Suprapubic skin (tissue), 4 donors: ENCODE results near the gene IFNA21. TPM values are rescaled to one million over a fixed set of nuclear protein-coding genes. Genes with fewer than 3 reads are reported as not detected.

Experiments
- DNase-seq, 2 donors: peaks; one replicate each; pipeline ENCODE4 v3.0.0-alpha.2; 2019; ENCODE audit warnings: low spot score in 2 of 2
- H3K27ac ChIP-seq: fragments of 200-600 bp; sonication (generic); one replicate; pipeline ENCODE4 v1.5.1; 2019
- H3K27me3 ChIP-seq: fragments of 200-600 bp; sonication (generic); one replicate; pipeline ENCODE4 v1.5.1; 2019
- H3K36me3 ChIP-seq: fragments of 200-600 bp; sonication (generic); one replicate; pipeline ENCODE4 v1.5.1; 2019
- H3K4me1 ChIP-seq: fragments of 200-600 bp; sonication (generic); one replicate; pipeline ENCODE4 v1.5.1; 2019
- H3K4me3 ChIP-seq: fragments of 200-600 bp; sonication (generic); one replicate; pipeline ENCODE4 v1.5.1; 2019; ENCODE audit warnings: mild to moderate bottlenecking
- H3K9me3 ChIP-seq: fragments of 200-600 bp; sonication (generic); one replicate; pipeline ENCODE4 v1.5.1; 2019
- EP300 ChIP-seq: sonication (generic); formaldehyde crosslinking; IDR thresholded peaks from one replicate; pipeline ENCODE4 v1.6.1; 2017; ENCODE audit warnings: antibody characterized with exemption
- POLR2A ChIP-seq, 2 donors: fragments of 450-650 bp; IDR thresholded peaks; one replicate each; pipeline ENCODE4 v1.6.1; 2017; ENCODE audit warnings: antibody characterized with exemption in 2 of 2, mild to moderate bottlenecking in 2 of 2, moderate library complexity in 2 of 2
- POLR2AphosphoS5 ChIP-seq, 3 donors: sonication (generic); formaldehyde crosslinking; IDR thresholded peaks; one replicate each; pipeline ENCODE4 v1.6.1; 2017; ENCODE audit warnings: antibody characterized with exemption in 3 of 3
- WGBS: methylation state at CpG from one replicate; pipeline ENCODE4 v1.1.5; 2018; 5-methylcytosine and 5-hydroxymethylcytosine counted together
- total RNA-seq, 4 donors: library from RNA; depleted of rRNA; stranded (reverse); fragments of >200 nt; gene quantifications; one replicate each; pipeline ENCODE4 v1.1.0, GENCODE V29; 2016
- TF ChIP-seq, protein P1 (sequence below), 2 donors: fragments of 200-600 bp in 1 of 2; fragments of 450-650 bp in 1 of 2; sonication (generic) in 1 of 2; IDR thresholded peaks; one replicate each; pipeline ENCODE4 v1.5.1; 2016 to 2019; ENCODE audit warnings: antibody characterized with exemption in 2 of 2, mild to moderate bottlenecking in 1 of 2, moderate library complexity in 1 of 2

The IFNA21 gene
- total RNA-seq, 4 donors from 2014 or later = not detected

DNA sequence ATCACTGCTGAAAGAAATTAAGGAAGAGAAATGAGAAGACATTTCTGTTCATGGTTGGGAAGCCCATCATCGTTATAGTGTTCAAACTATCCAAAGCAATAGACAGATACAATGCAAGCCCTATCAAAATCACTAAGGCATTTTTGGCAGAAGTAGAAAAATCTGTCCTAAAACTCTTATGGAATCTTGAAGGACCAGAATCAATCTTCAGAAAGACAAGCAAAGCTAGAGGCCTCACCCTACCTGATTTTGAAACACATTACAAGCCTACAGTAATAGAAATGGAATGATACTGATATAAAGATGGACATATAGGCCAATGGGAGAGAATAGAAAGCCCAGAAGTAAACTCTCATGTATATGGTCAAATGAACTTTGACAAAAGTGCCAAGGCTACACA lies 4.9 kb upstream of the IFNA21 start:
- no peaks in the 10 kb centered on the region for H3K27me3 ChIP-seq
- H3K4me3 ChIP-seq = no peak overlapping the region
- TF ChIP-seq POLR2A (IDR thresholded peaks at IDR 0.05) (no peak), POLR2AphosphoS5 (IDR thresholded peaks at IDR 0.05) (no peak)
- no peaks in the 10 kb centered on the region for H3K36me3 ChIP-seq
- no peaks in the 10 kb centered on the region for H3K9me3 ChIP-seq
- no peak for DNase-seq
- WGBS = 79% methylated on average over 1 of the region's 1 CpG
- H3K4me1 ChIP-seq = no peaks in the 10 kb centered on the region
- H3K27ac ChIP-seq = no peak overlapping the region

DNA sequence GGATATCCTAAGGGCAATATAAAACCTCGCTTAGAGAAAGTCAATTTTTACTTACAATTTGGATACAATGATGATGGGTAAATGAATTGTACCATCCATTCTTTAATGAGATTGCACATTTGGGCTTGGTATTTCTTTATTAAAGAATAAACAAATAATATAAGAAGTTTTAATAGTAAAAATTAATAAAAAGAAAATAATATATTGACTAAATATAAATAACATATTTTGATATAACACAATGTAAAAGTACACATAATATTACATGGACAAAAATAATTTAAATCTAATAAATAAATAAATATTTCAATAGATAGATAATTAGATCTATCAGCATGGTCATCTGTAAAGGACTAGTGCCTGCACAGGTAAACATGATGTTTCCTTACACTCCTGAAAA lies 944 bp downstream of the IFNA21 start:
- Histone ChIP-seq H3K27me3 (no peaks in the 10 kb centered on the region), H3K9me3 (no peaks in the 10 kb centered on the region), H3K27ac (no peak overlapping the region), H3K36me3 (no peaks in the 10 kb centered on the region), H3K4me3 (no peak overlapping the region), H3K4me1 (no peaks in the 10 kb centered on the region)
- 64% methylated on average over 1 of the region's 1 CpG for WGBS
- no peak for TF ChIP-seq POLR2AphosphoS5 (IDR thresholded peaks at IDR 0.05)
- TF ChIP-seq, protein P1, sequence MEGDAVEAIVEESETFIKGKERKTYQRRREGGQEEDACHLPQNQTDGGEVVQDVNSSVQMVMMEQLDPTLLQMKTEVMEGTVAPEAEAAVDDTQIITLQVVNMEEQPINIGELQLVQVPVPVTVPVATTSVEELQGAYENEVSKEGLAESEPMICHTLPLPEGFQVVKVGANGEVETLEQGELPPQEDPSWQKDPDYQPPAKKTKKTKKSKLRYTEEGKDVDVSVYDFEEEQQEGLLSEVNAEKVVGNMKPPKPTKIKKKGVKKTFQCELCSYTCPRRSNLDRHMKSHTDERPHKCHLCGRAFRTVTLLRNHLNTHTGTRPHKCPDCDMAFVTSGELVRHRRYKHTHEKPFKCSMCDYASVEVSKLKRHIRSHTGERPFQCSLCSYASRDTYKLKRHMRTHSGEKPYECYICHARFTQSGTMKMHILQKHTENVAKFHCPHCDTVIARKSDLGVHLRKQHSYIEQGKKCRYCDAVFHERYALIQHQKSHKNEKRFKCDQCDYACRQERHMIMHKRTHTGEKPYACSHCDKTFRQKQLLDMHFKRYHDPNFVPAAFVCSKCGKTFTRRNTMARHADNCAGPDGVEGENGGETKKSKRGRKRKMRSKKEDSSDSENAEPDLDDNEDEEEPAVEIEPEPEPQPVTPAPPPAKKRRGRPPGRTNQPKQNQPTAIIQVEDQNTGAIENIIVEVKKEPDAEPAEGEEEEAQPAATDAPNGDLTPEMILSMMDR (IDR thresholded peaks at IDR 0.05) = no peak
- TF ChIP-seq POLR2A (IDR thresholded peaks at IDR 0.05) = no peak
- no peak for TF ChIP-seq EP300
- no peak for DNase-seq

DNA sequence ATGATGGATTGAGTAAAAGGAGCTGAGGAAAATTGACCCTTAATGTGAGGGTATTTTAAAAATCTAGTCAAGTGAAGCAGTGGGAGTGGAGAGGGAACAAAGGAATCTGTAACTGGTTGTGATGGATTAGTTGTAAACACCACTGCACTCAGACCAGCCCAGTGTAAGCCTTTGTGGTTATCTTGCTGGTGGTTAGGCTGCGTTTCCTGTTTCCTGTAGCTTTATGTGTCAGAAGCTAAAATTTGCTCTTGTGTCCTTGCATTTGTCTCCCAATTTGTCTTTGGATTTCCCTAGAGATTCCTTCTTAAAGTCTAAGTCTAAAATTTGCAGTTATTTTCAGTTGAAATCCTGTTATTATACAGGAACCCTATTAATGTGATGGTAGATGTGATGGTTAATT lies 6.3 kb downstream of the IFNA21 start:
- TF ChIP-seq POLR2AphosphoS5 (IDR thresholded peaks at IDR 0.05) (no peak), EP300 (no peak), POLR2A (IDR thresholded peaks at IDR 0.05) (no peak)
- TF ChIP-seq, protein P1 (IDR thresholded peaks at IDR 0.05) = no peak
- Histone ChIP-seq H3K27ac (no peak overlapping the region), H3K9me3 (no peaks in the 10 kb centered on the region), H3K27me3 (no peaks in the 10 kb centered on the region), H3K4me3 (no peak overlapping the region), H3K36me3 (no peaks in the 10 kb centered on the region), H3K4me1 (no peaks in the 10 kb centered on the region)
- no peak for DNase-seq
- 14% methylated on average over 1 of the region's 1 CpG for WGBS

DNA sequence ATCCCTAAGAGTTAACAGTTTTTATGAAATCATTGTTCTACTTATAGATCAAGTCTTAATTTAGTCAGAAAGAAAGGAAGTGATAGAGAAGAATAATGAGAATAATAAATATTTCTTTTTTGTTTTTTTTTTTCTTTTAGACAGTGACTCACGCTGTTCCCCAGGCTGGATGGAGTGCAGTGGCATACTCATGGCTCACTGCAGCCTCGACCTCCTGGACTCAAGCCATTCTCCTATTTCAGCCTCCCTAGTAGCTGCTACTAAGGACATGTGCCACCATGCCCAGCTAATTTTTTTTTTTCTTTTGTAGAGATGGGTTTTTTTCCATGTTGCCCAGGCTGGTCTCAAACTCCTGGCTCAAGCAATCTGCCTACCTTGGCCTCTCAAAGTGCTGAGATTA lies 11.0 kb downstream of the IFNA21 start:
- Histone ChIP-seq H3K9me3 (no peaks in the 10 kb centered on the region), H3K4me3 (no peak overlapping the region), H3K36me3 (no peaks in the 10 kb centered on the region), H3K4me1 (peaks cover 3% of the 10 kb centered on the region), H3K27ac (no peak overlapping the region), H3K27me3 (no peaks in the 10 kb centered on the region)
- 43% methylated on average over 2 of the region's 2 CpGs for WGBS
- DNase-seq = no peak
- no peak for TF ChIP-seq EP300

DNA sequence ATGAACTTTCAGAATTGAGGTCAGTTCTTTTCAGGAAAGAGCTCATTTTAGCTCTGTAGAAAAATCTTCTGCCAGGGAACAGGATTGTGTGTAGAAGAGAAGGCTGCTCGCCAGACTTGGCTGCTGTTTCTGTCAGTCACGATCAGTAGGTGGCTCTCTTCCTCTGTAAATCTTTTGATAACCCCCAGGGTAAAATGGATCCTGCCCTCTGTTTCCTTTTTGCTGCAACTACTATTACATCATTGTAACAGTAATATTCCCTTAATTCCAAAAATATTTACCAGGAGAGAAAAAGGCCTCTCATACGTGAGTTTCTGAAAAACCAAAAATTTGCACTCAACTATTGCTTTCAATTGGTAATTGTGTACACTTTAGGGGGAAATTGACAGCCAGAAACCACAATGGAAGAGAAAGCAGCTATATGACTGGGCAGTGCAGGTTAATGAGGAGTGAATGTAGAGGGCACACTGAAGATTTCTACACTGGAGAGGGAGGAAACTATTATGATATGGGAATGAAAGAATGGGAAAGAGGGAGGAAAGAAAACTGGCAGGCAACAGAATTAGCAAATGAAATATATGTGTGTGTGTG lies 12.3 kb downstream of the IFNA21 start:
- no peak for DNase-seq
- Histone ChIP-seq H3K36me3 (no peaks in the 10 kb centered on the region), H3K27me3 (no peaks in the 10 kb centered on the region), H3K9me3 (no peaks in the 10 kb centered on the region), H3K27ac (no peak overlapping the region), H3K4me1 (peaks cover 3% of the 10 kb centered on the region), H3K4me3 (no peak overlapping the region)
- TF ChIP-seq, protein P1 (IDR thresholded peaks at IDR 0.05) = no peak
- TF ChIP-seq EP300 (no peak), POLR2AphosphoS5 (IDR thresholded peaks at IDR 0.05) (no peak), POLR2A (IDR thresholded peaks at IDR 0.05) (no peak)
- WGBS = 8% methylated on average over 3 of the region's 3 CpGs

DNA sequence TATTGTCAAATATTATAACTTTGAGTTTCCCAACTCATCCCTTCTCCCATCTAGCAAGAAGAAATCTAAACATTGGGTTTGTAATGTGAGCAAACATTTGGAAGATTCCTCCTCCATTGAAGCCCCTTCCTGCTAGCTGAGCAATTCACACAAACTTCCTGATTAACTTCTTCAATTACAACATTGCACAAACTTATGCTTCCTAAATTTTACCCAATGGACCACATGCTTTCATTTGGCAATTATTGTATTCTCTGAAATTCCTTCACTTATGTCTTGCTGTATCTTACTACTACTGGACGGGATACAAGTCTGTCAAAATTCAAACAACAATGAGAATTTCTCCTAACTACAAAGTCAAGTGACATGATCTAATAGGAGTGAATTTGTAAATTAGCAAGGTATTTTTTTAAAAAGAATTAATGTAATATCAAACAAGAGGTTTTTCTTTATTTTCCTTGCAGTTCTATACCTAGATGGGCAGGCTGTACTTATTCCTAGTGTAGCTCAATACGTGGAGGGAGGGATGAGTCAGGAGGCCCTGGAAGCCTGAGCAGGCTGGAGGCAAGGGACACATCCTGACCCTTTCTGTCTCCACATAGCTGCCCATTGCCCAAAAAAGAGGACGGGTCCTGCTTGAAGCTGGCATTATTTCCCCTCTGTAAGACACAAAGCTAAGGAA lies 13.0 kb downstream of the IFNA21 start:
- TF ChIP-seq, protein P1 (IDR thresholded peaks at IDR 0.05) = no peak
- TF ChIP-seq POLR2AphosphoS5 (IDR thresholded peaks at IDR 0.05) = no peak
- no peak for TF ChIP-seq EP300
- no peak for TF ChIP-seq POLR2A (IDR thresholded peaks at IDR 0.05)
- WGBS = 39% methylated on average over 3 of the region's 3 CpGs
- H3K4me3 ChIP-seq = no peak overlapping the region
- H3K9me3 ChIP-seq = no peaks in the 10 kb centered on the region
- DNase-seq = no peak
- no peak overlapping the region for H3K27ac ChIP-seq
- H3K27me3 ChIP-seq = no peaks in the 10 kb centered on the region
- peaks cover 3% of the 10 kb centered on the region for H3K4me1 ChIP-seq
- H3K36me3 ChIP-seq = no peaks in the 10 kb centered on the region
